Neural progenitor cell (in vitro differentiated cells): ENCODE results near the gene RYR1. TPM values are rescaled to one million over a fixed set of nuclear protein-coding genes. Genes with fewer than 3 reads are reported as not detected.
"Not testable (repeated sequence)": the region's sequence is repeated elsewhere in the genome, so short reads cannot be mapped to it uniquely, and the experiment has no call there.

Experiments
- DNase-seq: peaks from one replicate; pipeline ENCODE4 v3.0.0-alpha.2; 2016; ENCODE audit warnings: low spot score
- H2AFZ ChIP-seq: fragments of 200-600 bp; sonication (generic); replicated peaks from 2 replicates; pipeline ENCODE4 v1.6.1; 2016; ENCODE audit warnings: antibody characterized with exemption
- H3F3A ChIP-seq: fragments of 200-600 bp; sonication (generic); 2 replicates; pipeline ENCODE4 v1.6.1; 2016; ENCODE audit warnings: antibody characterized with exemption, low read depth
- H3K27ac ChIP-seq: fragments of 200-600 bp; sonication (generic); 2 replicates; pipeline ENCODE4 v1.5.1; 2016; ENCODE audit warnings: mild to moderate bottlenecking
- H3K27me3 ChIP-seq: fragments of 200-600 bp; sonication (generic); 2 replicates; pipeline ENCODE4 v1.6.1; 2016; ENCODE audit warnings: mild to moderate bottlenecking, moderate library complexity
- H3K36me3 ChIP-seq: fragments of 200-600 bp; sonication (generic); 2 replicates; pipeline ENCODE4 v1.5.1; 2016
- H3K4me1 ChIP-seq: fragments of 200-600 bp; sonication (generic); 2 replicates; pipeline ENCODE4 v1.6.1; 2016; ENCODE audit warnings: mixed run types
- H3K4me2 ChIP-seq: fragments of 200-600 bp; sonication (generic); 2 replicates; pipeline ENCODE4 v1.6.1; 2016
- H3K4me3 ChIP-seq: fragments of 200-600 bp; sonication (generic); 2 replicates; pipeline ENCODE4 v1.5.1; 2016
- H3K79me2 ChIP-seq: fragments of 200-600 bp; sonication (generic); 2 replicates; pipeline ENCODE4 v1.6.1; 2016; ENCODE audit warnings: low read depth
- H3K9ac ChIP-seq: fragments of 200-600 bp; sonication (generic); 2 replicates; pipeline ENCODE4 v1.6.1; 2016
- H3K9me3 ChIP-seq: fragments of 200-600 bp; sonication (generic); 2 replicates; pipeline ENCODE4 v1.5.1; 2016; ENCODE audit warnings: low read depth
- H4K20me1 ChIP-seq: fragments of 200-600 bp; sonication (generic); 2 replicates; pipeline ENCODE4 v1.6.1; 2016; ENCODE audit warnings: low read depth
- H3K27ac Mint-ChIP-seq: 3 replicates; pipeline ENCODE4 v1.8.0; 2021; ENCODE audit warnings: mixed read lengths
- H3K27me3 Mint-ChIP-seq: 2 replicates; pipeline ENCODE4 v1.8.0; 2022; ENCODE audit warnings: low read depth, mild to moderate bottlenecking, inconsistent platforms, moderate library complexity, mixed read lengths; ENCODE audit not compliant: insufficient read depth
- H3K36me3 Mint-ChIP-seq: 3 replicates; pipeline ENCODE4 v1.8.0; 2021; ENCODE audit warnings: mixed read lengths
- H3K4me1 Mint-ChIP-seq: 3 replicates; pipeline ENCODE4 v1.8.0; 2021; ENCODE audit warnings: mixed read lengths
- H3K4me3 Mint-ChIP-seq: 3 replicates; pipeline ENCODE4 v1.8.0; 2021; ENCODE audit warnings: mild to moderate bottlenecking, moderate library complexity, mixed read lengths
- H3K9me3 Mint-ChIP-seq: 3 replicates; pipeline ENCODE4 v1.8.0; 2020; ENCODE audit warnings: mixed read lengths
- EZH2 ChIP-seq: fragments of 200-600 bp; sonication (generic); IDR thresholded peaks from 2 replicates; pipeline ENCODE4 v1.6.1; 2017; ENCODE audit warnings: antibody characterized with exemption, mild to moderate bottlenecking, moderate library complexity
- EZH2phosphoT487 ChIP-seq: fragments of 200-600 bp; sonication (generic); IDR thresholded peaks from 2 replicates; pipeline ENCODE4 v1.6.1; 2017; ENCODE audit warnings: antibody characterized with exemption
- total RNA-seq: library from RNA; depleted of rRNA; stranded (reverse); fragments of >200 nt; gene quantifications from 2 replicates; pipeline ENCODE4 v1.2.3, GENCODE V29; 2015; ENCODE audit warnings: low replicate concordance
- TF ChIP-seq, protein P1 (sequence below): fragments of 200-600 bp; sonication (generic); IDR thresholded peaks from 2 replicates; pipeline ENCODE4 v1.5.1; 2017; ENCODE audit warnings: antibody characterized with exemption, mild to moderate bottlenecking

The RYR1 gene
- total RNA-seq, 1 donor from 2014 or later = 0.60 TPM

DNA sequence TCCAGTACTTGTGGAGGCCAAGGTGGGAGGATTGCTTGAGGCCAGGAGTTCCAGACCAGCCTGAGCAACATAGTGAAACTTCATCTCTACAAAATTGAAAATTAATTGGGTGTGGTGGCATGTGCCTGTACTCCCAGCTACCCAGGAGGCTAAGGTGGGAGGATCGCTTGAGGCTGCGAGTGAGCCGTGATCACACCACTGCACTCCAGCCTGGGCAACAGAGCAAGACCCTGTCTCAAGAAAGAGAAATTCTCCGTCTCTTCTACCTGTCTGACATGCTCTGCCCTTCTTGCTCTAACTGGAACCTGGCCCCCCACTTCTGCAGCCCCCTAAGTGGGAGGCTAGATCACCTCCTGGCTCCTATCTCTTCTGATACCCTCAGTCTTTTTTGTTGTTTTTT, 192.9 kb downstream of the RYR1 start:
- Histone ChIP-seq H3K27me3 (no peaks in the 10 kb centered on the region), H4K20me1 (peaks cover 8% of the 10 kb centered on the region), H3K36me3 (peaks cover 3% of the 10 kb centered on the region), H3K4me1 (no peaks in the 10 kb centered on the region), H3F3A (peaks cover 2% of the 10 kb centered on the region), H2AFZ (no peak overlapping the region), H3K79me2 (peaks cover 2% of the 10 kb centered on the region), H3K27ac (no peak overlapping the region), H3K9me3 (no peaks in the 10 kb centered on the region), H3K4me3 (no peak overlapping the region), H3K4me2 (no peak overlapping the region), H3K9ac (no peak overlapping the region)
- H3K27me3 Mint-ChIP-seq = peaks cover 2% of the 10 kb centered on the region
- no peaks in the 10 kb centered on the region for H3K9me3 Mint-ChIP-seq
- peaks cover 18% of the 10 kb centered on the region for H3K36me3 Mint-ChIP-seq
- no peak for DNase-seq
- no peak overlapping the region for H3K4me3 Mint-ChIP-seq
- no peak for TF ChIP-seq EZH2
- TF ChIP-seq EZH2phosphoT487 = no peak
- no peak overlapping the region for H3K27ac Mint-ChIP-seq
- H3K4me1 Mint-ChIP-seq = peaks cover 6% of the 10 kb centered on the region

DNA sequence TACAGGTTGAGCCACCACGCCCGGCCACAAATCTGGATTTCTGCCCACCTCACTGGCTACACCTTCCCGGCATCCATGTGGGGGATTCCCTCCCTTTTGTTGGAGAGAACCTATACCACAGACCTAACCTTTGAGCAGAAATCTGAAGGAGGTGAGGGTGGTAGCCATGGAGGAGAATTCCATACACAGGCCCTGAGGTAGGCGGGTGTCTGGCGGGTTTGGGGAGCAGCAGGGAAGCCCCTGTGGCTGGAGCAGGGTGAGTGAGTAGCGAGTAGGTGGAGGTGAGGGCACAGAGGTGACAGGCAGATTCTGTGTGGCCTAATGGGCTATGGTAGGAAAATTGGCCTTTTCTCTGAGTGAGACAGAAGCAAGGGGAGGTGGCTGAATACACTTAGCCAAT, 196.1 kb downstream of the RYR1 start:
- Mint-ChIP-seq H3K4me3 (no peak overlapping the region), H3K27me3 (peaks cover 2% of the 10 kb centered on the region), H3K4me1 (peaks cover 12% of the 10 kb centered on the region), H3K27ac (no peak overlapping the region), H3K36me3 (peaks cover 19% of the 10 kb centered on the region), H3K9me3 (no peaks in the 10 kb centered on the region)
- Histone ChIP-seq H3K9me3 (no peaks in the 10 kb centered on the region), H3K4me3 (no peak overlapping the region), H3K36me3 (no peaks in the 10 kb centered on the region), H3K9ac (no peak overlapping the region), H3F3A (peaks cover 13% of the 10 kb centered on the region), H4K20me1 (peaks cover 14% of the 10 kb centered on the region), H3K4me2 (no peak overlapping the region), H3K27ac (no peak overlapping the region), H3K27me3 (no peaks in the 10 kb centered on the region), H2AFZ (no peak overlapping the region), H3K79me2 (no peaks in the 10 kb centered on the region), H3K4me1 (no peaks in the 10 kb centered on the region)
- DNase-seq = no peak
- TF ChIP-seq, protein P1, sequence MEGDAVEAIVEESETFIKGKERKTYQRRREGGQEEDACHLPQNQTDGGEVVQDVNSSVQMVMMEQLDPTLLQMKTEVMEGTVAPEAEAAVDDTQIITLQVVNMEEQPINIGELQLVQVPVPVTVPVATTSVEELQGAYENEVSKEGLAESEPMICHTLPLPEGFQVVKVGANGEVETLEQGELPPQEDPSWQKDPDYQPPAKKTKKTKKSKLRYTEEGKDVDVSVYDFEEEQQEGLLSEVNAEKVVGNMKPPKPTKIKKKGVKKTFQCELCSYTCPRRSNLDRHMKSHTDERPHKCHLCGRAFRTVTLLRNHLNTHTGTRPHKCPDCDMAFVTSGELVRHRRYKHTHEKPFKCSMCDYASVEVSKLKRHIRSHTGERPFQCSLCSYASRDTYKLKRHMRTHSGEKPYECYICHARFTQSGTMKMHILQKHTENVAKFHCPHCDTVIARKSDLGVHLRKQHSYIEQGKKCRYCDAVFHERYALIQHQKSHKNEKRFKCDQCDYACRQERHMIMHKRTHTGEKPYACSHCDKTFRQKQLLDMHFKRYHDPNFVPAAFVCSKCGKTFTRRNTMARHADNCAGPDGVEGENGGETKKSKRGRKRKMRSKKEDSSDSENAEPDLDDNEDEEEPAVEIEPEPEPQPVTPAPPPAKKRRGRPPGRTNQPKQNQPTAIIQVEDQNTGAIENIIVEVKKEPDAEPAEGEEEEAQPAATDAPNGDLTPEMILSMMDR = no peak
- TF ChIP-seq EZH2phosphoT487 (no peak), EZH2 (no peak)

DNA sequence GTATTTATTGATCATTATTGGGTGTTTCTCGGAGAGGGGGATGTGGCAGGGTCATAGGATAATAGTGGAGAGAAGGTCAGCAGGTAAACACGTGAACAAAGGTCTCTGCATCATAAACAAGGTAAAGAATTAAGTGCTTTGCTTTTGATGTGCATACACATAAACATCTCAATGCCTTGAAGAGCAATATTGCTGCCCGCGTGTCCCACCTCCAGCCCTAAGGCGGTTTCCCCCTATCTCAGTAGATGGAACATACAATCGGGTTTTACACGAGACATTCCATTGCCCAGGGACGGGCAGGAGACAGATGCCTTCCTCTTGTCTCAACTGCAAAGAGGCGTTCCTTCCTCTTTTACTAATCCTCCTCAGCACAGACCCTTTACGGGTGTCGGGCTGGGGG, 197.8 kb downstream of the RYR1 start:
- H3K4me3 Mint-ChIP-seq, H3K27ac ChIP-seq, H3K36me3 ChIP-seq, H2AFZ ChIP-seq, H3K4me2 ChIP-seq, DNase-seq, H3K9me3 Mint-ChIP-seq, H3K79me2 ChIP-seq, H3K27me3 Mint-ChIP-seq, H3K27me3 ChIP-seq, H3K4me1 ChIP-seq, H3K4me3 ChIP-seq, H3K27ac Mint-ChIP-seq, H3K9me3 ChIP-seq, H3K9ac ChIP-seq: not testable (repeated sequence)
- peaks cover 18% of the 10 kb centered on the region for H3K36me3 Mint-ChIP-seq
- Histone ChIP-seq H3F3A (peaks cover 13% of the 10 kb centered on the region), H4K20me1 (peaks cover 21% of the 10 kb centered on the region)
- H3K4me1 Mint-ChIP-seq = peaks cover 14% of the 10 kb centered on the region

DNA sequence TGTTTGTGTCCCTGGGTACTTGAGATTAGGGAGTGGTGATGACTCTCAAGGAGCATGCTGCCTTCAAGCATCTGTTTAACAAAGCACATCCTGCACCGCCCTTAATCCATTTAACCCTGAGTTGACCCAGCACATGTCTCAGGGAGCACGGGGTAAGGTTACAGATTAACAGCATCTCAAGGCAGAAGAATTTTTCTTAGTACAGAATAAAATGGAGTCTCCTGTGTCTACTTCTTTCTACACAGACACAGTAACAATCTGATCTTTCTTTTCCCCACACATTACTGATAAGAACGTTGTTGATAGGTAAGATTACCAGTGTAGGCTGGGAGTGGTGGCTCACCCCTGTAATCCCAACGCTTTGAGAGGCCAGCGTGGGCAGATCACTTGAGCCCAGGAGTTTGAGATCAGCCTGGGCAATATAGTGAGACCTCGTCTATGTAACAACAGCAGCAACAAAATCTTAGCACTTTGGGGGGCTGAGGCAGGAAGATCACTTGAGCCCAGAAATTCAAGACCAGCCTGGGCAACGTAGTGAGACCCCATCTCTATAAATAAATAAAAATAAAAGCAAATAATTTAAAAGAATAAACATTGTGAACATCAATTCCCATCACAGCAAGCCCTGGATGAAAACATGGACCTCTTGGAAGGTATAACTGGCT, 198.5 kb downstream of the RYR1 start:
- H3K27ac Mint-ChIP-seq = not testable (repeated sequence)
- peaks cover 16% of the 10 kb centered on the region for H3K36me3 Mint-ChIP-seq

More for the DNA sequence above, 198.5 kb downstream of the RYR1 start:
- Histone ChIP-seq H4K20me1 (peaks cover 25% of the 10 kb centered on the region), H3F3A (peaks cover 13% of the 10 kb centered on the region)
- Mint-ChIP-seq H3K4me3 (peak overlapping the region; percentile 24), H3K4me1 (peaks cover 14% of the 10 kb centered on the region)
- H3K9me3 Mint-ChIP-seq, H3K27me3 Mint-ChIP-seq, H3K9me3 ChIP-seq, H2AFZ ChIP-seq, H3K27me3 ChIP-seq, H3K36me3 ChIP-seq, H3K27ac ChIP-seq, H3K79me2 ChIP-seq, H3K4me2 ChIP-seq, DNase-seq, H3K4me1 ChIP-seq, H3K4me3 ChIP-seq, H3K9ac ChIP-seq: not testable (repeated sequence)
